Measurements from ENCODE around the gene PLEKHH2.

GRCh38 chr2:43773876-43774613 is 137.0 kb downstream of the PLEKHH2 start, which contains the start of gene DYNC2LI1:
- TF ChIP-seq CTCF (IDR thresholded peaks at IDR 0.05) = peak in 1 of 4 experiments; percentile 12
- peak; percentile 49 to 70 for TF ChIP-seq POLR2A (IDR thresholded peaks at IDR 0.05)
